Heart left ventricle (tissue), 16 donors: Measurements from ENCODE around the gene TGFBR1. TPM values are rescaled to one million over a fixed set of nuclear protein-coding genes. Genes with fewer than 3 reads are reported as not detected.

Experiments used
- ATAC-seq, 4 donors: fragments of 200-7000 bp; cut with Tn5 transposase; one replicate each; pipeline ENCODE4 v1.9.1; 2020 to 2022; ENCODE audit warnings: moderate library complexity in 4 of 4, mild to moderate bottlenecking in 3 of 4, moderate number of reproducible peaks in 1 of 4
- DNase-seq, 5 donors: peaks; one replicate each; pipeline ENCODE4 v3.0.0-alpha.2; 2020
- H3K27ac ChIP-seq, 12 donors: fragments of 200-600 bp; sonication (generic) in 4 of 12; one replicate each; pipeline versions ENCODE4 v1.5.0 to v1.8.0; 2016 to 2022; ENCODE audit warnings: mild to moderate bottlenecking in 2 of 12
- H3K27me3 ChIP-seq, 9 donors: fragments of 200-600 bp; sonication (generic) in 2 of 9; one replicate each; pipeline versions ENCODE4 v1.5.1 to v1.8.0; 2016 to 2022; ENCODE audit warnings: mild to moderate bottlenecking in 3 of 9
- H3K36me3 ChIP-seq, 9 donors: fragments of 200-600 bp; sonication (generic) in 2 of 9; one replicate each; pipeline versions ENCODE4 v1.5.0 to v1.8.0; 2018 to 2022; ENCODE audit warnings: mild to moderate bottlenecking in 2 of 9
- H3K4me1 ChIP-seq, 12 donors: fragments of 200-600 bp; sonication (generic) in 4 of 12; one replicate each; pipeline versions ENCODE4 v1.5.0 to v1.8.0; 2016 to 2022; ENCODE audit warnings: mild to moderate bottlenecking in 3 of 12
- H3K4me3 ChIP-seq, 12 donors: fragments of 200-600 bp; sonication (generic) in 4 of 12; one replicate each; pipeline versions ENCODE4 v1.5.0 to v1.8.0; 2017 to 2022; ENCODE audit warnings: mild to moderate bottlenecking in 9 of 12, moderate library complexity in 4 of 12
- H3K9me3 ChIP-seq, 12 donors: fragments of 200-600 bp; sonication (generic) in 4 of 12; one replicate each; pipeline versions ENCODE4 v1.5.0 to v1.8.0; 2016 to 2022; ENCODE audit warnings: mild to moderate bottlenecking in 1 of 12
- CTCF ChIP-seq, 12 donors: fragments of 200-600 bp; sonication (generic) in 4 of 12; IDR thresholded peaks; one replicate each; pipeline versions ENCODE4 v1.5.0 to v1.8.0; 2018 to 2022; ENCODE audit warnings: antibody characterized with exemption in 12 of 12, mild to moderate bottlenecking in 5 of 12
- POLR2A ChIP-seq, 2 donors: fragments of 450-650 bp; IDR thresholded peaks; one replicate each; pipeline ENCODE4 v1.6.1; 2017; ENCODE audit warnings: antibody characterized with exemption in 2 of 2, mild to moderate bottlenecking in 2 of 2, moderate library complexity in 2 of 2
- WGBS, 4 donors: extraction: QIAGEN DNeasy Blood & Tissue Kit in 2 of 4; methylation state at CpG; one replicate each; pipeline versions ENCODE4 v1.1.5 to v1.1.7; 2013 to 2018; 5-methylcytosine and 5-hydroxymethylcytosine counted together
- intact Hi-C, 10 donors: fragments of 100-400 bp; cut with DNase I; formaldehyde crosslinking; loops; one replicate each; pipeline versions ENCODE4 v1.11.1 to v1.14.2; 2022
- polyA plus RNA-seq, 2 donors: library from polyadenylated mRNA; stranded (reverse); fragments of 200-250 nt; gene quantifications; one replicate each; pipeline ENCODE4 v1.2.3, GENCODE V29; 2013
- total RNA-seq, 9 donors: library from RNA; depleted of rRNA in 2 of 9; stranded (reverse); fragments of >200 nt in 2 of 9; fragmentation: NEBNext Ultra II Directional in 3 of 9; extraction: Animal tissue kit (Norgen Biotek cat#: 25700) in 3 of 9; gene quantifications; one replicate each; pipeline versions ENCODE4 v1.1.0 to v1.2.4, GENCODE V29; 2016 to 2023
- donor health status: ischemic (EF 13 %, LVEDD 7.1; RV severe dilation, severe dysfunction).
- donor health status: healthy with polysubstance abuse.
- donor health status: DM: no; HTN: yes; CAD: no.
- donor health status: DM: no; HTN: no; CAD: no.
- donor health status: ischemic (EF 25% LVEDD 6.9; RV normal size, moderate dysfunction).
- donor health status: ischemic (EF 25% LVEDD 5.7; RV mildly dilated, moderate dysfunction).
- donor health status: healthy.
- donor health status: DM: yes; HTN: yes; CAD: no.
- donor health status: ischemic (EF 35%, LVEDD 5.7; RV mildly dilated, moderate dysfunction).
- donor health status: nonischemic (EF 11% LVEDD 7.7; RV severe dilation, severe dysfunction).
- donor health status: DM: yes; HTN: yes; CAD: no.
- donor health status: PGD.
- donor health status: ischemic (EF 29% LVEDD 5.4; RV normal size, mild dysfunction).
- donor health status: nonischemic (EF 23%, LVEDD 6.1; RV moderate dilation, normal function).

TGFBR1 gene
- total and polyA plus RNA-seq, 11 donors: 3.8 to 41.0 (median 13.8) TPM

GRCh38 chr9:99075246-99075912 lies 29.5 kb upstream of the TGFBR1 start:
- Histone ChIP-seq H3K27me3 (no peaks in the 10 kb centered on the region), H3K27ac (no peak overlapping the region), H3K36me3 (peaks cover 0 to 9% (median 0%) of the 10 kb centered on the region in 9 donors), H3K4me1 (peaks cover 0 to 45% (median 25%) of the 10 kb centered on the region in 12 donors), H3K9me3 (no peaks in the 10 kb centered on the region), H3K4me3 (no peak overlapping the region)
- intact Hi-C loops: no loop called here
- TF ChIP-seq CTCF (IDR thresholded peaks at IDR 0.05): no peak
- no peak for TF ChIP-seq POLR2A (IDR thresholded peaks at IDR 0.05)
- WGBS, 4 donors: 27 to 36% (median 31%) methylated on average over 6 of the region's 6 CpGs
- ATAC-seq: peak in 2 of 4 donors; percentile 7 to 10
- DNase-seq: no peak

GRCh38 chr9:99076030-99076429 lies 28.9 kb upstream of the TGFBR1 start:
- Histone ChIP-seq H3K27me3 (no peaks in the 10 kb centered on the region), H3K4me1 (peaks cover 0 to 39% (median 22%) of the 10 kb centered on the region in 12 donors), H3K4me3 (no peak overlapping the region), H3K9me3 (no peaks in the 10 kb centered on the region), H3K27ac (peak overlapping the region in 1 of 12 donors; percentile 79), H3K36me3 (peaks cover 0 to 3% (median 0%) of the 10 kb centered on the region in 9 donors)
- ATAC-seq (no peak), DNase-seq (no peak)
- no peak for TF ChIP-seq CTCF (IDR thresholded peaks at IDR 0.05)
- no peak for TF ChIP-seq POLR2A (IDR thresholded peaks at IDR 0.05)
- WGBS, 4 donors: 78 to 92% (median 81%) methylated on average over 4 of the region's 4 CpGs
- intact Hi-C loops: no loop called here

DNA sequence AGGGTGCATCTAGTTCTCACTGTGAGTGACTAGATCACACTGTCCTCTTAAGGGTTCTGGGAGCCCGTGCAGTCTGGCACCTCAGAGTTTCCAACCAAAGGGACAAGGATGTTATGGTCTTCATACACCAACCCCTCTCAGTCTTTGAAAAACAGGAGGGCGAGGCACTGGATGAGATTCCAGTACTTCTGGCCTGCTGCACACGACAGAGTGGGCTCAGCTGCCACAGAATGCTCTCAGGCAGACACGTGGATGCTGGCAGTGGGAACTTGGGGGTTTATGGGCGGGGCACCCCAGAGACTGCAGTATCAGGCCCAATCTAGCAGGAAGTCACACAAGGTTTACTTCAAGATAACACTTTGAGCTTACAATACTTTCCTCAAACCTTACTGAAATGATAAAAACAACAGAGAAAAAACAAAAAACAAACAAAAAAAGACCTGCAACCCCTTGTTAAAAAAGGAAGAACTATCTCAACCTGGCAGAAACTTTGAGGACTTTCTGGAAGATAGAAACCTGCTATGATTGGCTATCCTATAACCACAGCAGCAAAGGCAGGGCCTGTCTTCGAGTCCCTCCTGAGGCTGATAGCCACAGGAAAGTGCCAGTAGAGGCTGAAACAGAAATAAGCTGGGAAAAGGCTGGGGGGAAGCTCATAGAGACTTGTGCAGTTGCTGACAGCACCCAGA lies 28.3 kb upstream of the TGFBR1 start:
- 48 to 64% (median 58%) methylated on average over 6 of the region's 6 CpGs for WGBS, 4 donors
- H3K4me1 ChIP-seq: peaks cover 0 to 34% (median 18%) of the 10 kb centered on the region in 12 donors
- DNase-seq (peak in 2 of 5 donors; percentile 36 to 37), ATAC-seq (peak in 3 of 4 donors; percentile 29 to 38 (median 37))
- no peaks in the 10 kb centered on the region for H3K36me3 ChIP-seq
- intact Hi-C loops: no loop called here
- peak overlapping the region in 7 of 12 donors; percentile 7 to 79 (median 33) for H3K27ac ChIP-seq
- H3K4me3 ChIP-seq: no peak overlapping the region
- TF ChIP-seq POLR2A (IDR thresholded peaks at IDR 0.05): no peak
- no peak for TF ChIP-seq CTCF (IDR thresholded peaks at IDR 0.05)
- H3K27me3 ChIP-seq: no peaks in the 10 kb centered on the region
- H3K9me3 ChIP-seq: no peaks in the 10 kb centered on the region

- Histone ChIP-seq H3K9me3 (no peaks in the 10 kb centered on the region), H3K27me3 (no peaks in the 10 kb centered on the region), H3K4me1 (peaks cover 0 to 25% (median 12%) of the 10 kb centered on the region in 12 donors), H3K4me3 (no peak overlapping the region), H3K36me3 (no peaks in the 10 kb centered on the region), H3K27ac (no peak overlapping the region)
- intact Hi-C loops: no loop called here
- no peak for TF ChIP-seq POLR2A (IDR thresholded peaks at IDR 0.05)
- no peak for TF ChIP-seq CTCF (IDR thresholded peaks at IDR 0.05)
- no peak for ATAC-seq
- 67 to 80% (median 79%) methylated on average over 2 of the region's 2 CpGs for WGBS, 4 donors
- no peak for DNase-seq
Measured at GRCh38 chr9:99078717-99079116, 26.2 kb upstream of the TGFBR1 start.
